GM19035 (cell line): ENCODE measurements around the gene ELMOD2.
"Not testable (repeated sequence)": the region's sequence is repeated elsewhere in the genome, so short reads cannot be mapped to it uniquely, and the experiment has no call there.

Source experiments
- ATAC-seq: cut with Tn5 transposase; IDR thresholded peaks from one replicate; pipeline ENCODE4 v1.9.1; 2021; ENCODE audit not compliant: unreplicated experiment

Gene ELMOD2, protein sequence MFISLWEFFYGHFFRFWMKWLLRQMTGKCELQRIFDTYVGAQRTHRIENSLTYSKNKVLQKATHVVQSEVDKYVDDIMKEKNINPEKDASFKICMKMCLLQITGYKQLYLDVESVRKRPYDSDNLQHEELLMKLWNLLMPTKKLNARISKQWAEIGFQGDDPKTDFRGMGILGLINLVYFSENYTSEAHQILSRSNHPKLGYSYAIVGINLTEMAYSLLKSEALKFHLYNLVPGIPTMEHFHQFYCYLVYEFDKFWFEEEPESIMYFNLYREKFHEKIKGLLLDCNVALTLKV

DNA sequence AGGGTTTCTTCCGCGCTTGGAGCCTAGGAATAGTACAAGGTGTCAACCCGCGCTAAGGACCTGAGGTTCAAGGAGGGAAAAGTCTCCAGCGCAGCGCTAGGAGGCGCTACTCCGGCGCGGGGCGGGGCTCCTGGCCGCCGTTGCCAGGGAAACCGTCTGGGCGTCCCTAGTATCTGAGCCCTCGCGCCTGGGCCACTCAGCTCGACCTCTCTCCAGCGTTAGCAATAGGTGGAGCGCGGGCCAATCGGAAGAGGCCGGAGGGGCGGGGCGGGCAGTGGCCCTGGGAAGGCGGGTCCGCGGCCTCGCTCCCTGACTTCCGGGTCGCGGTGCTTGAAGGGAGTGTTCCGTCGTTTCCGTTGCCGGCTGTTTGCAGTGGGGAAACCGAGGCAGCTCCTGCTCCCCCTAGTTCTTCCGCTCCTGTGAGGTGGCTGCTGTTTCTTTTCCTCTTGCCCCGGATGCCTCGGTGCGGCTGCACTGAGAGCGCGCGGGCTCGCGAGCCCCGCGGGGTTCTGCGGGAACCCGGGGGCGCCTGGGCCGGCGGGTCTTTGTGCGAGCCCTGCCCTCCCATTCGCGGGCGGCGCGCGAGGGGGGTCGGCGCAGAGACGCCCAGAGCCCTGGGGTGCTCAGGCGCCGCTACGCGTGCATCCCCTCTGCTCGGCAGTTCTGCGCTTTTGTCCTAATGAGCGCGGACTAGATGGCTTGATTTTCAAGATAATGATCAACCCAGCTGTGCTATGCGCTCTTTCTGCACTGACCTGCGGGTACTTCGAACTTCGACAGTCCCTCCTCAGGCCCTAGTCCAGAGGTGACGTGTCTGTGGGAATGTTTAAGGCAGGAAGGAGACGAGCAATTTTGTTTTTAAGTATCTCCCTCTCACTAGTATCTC, at the start of gene ELMOD2:
TSS of gene ELMOD2 (plus strand) at position 312 of the 886 bp plus-strand sequence. CDS start 1,261 bp downstream, outside the sequence.
- ATAC-seq, result peak; percentile 100

DNA sequence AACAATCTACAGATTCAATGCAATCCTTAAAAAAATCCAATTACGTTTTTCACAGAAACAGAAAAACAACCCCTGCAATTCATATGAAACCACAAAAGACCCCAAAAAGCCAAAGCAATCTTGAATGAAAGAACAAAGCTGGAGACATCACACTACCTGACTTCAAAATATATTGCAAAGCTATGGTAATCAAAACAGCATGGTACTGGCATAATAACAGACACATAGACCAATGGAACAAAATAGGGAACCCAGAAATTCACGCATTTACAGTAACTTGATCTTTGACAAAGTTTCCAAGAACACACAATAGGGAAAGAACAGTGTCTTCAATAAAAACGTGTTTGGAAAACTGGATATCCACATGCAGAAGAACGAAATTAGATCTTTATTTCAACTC, 40.5 kb upstream of the ELMOD2 start:
- no peak for ATAC-seq

DNA sequence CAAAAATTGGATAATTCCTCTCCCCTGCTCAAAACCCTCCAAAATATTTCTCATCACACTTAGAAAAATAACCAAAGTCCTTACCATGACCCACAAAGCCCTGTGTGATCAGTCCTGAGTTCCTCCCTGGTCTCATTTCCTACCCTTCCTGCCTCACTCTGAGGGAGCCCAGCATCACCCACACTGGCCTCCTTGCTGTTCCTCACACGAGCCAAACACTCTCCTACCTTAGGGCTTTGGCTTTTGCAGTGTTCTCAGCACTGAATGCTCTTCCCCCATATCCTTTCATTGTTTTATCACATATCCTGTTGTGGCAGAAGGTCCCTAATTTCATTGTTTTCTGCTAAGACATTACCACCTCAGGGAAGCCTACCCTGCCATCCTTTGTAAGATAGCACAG, 38.0 kb upstream of the ELMOD2 start:
- no peak for ATAC-seq

DNA sequence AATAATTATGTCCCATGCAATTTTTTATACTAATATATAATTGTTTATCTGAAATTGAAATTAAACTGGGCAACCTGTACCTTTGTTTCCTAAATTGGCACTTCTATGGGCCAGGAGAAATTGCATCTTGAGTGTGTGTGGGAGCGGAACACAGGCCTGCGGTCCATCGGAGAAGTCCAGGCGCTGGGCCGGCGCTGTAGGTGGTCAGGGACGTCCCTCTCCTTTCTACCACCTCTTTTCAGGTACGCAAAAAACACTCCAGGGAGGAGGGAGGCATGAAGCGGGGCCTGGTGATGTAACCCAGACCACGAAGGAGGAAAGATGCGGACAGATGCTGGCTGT, 26.6 kb upstream of the ELMOD2 start:
- ATAC-seq, result no peak

DNA sequence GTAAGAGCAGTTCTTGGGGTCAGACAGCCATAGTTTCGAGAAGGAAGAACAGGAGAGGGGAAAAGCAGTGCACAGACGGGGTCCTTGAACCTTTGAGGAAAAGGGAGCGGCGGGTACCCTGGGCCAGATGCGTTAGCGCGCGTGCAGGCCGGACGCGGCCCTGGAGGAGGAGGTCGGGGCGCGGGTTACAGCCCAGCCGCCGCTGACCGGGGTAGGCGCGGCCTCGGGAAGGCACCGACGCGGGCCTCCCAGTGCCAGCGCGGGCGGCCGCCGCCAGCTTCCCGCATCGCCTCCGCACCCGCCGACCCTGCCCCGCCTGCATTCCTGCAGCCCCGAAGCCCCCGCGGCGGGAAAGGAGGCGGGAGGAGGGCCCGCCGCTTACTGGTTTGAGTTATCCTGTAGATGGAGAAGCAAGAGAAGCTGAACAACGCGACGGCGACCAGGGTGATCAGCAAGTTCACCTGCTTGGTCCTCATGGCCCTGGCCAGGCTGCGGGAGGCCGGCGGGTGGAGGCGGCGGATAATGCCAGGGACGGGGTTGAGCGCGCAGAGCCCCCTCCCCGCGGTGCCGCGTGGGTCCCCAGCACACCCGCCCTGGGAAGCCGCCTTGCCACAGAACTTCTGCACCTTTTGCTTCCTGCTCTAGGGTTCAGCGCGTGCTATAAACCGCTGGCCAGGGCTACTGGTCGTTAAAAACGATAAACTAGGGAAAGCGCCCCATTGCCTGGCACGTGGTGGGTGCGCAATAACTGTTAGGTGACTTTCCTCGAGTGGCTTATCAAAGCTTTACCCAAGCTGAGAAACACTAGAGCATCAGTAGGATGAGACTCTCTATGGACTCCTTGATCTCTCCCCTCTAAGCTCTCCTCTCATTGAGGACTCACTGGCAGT, 26.0 kb upstream of the ELMOD2 start, which contains the start of gene MGAT4D:
TSS of gene MGAT4D (minus strand) at position 547 of the 890 bp plus-strand sequence. CDS start at position 476, 71 bp downstream.
- ATAC-seq, result no peak

DNA sequence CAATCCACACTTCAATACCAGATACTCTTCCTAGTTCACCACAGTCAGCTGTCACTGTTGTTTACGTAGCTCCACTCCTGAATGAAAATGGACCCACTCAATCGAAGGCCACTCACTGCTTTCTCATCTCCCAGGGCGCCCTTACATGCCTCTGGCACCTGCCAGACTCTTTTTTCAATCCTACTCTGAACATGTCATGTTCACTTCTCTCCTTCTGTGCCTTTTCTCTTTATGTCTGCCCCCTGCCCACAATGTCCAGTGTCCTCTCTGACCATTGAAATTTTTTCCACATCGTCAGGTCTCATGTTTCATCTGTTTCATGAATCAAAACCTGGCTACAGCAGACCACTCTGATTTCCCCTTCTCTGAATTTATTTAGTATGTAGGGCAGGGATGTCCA, 24.6 kb upstream of the ELMOD2 start:
- no peak for ATAC-seq

DNA sequence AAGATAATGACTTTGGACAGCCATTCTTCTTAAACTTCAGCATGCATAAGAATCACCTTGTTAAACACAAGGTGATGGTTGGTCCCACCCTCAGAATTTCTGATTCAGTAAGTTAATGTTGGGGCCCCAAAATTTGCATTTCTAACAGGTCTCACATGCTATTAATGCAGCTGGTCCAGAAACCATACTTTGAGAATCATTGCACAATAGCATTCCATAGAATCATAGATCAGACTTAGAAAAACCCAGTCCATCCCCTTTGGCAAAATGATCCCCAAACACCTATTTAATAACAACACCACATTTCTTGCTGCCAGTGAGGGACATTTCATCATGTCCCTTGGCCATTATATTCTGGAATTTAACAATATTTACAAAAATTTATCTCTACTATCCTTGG, 19.7 kb upstream of the ELMOD2 start:
- ATAC-seq, result no peak

DNA sequence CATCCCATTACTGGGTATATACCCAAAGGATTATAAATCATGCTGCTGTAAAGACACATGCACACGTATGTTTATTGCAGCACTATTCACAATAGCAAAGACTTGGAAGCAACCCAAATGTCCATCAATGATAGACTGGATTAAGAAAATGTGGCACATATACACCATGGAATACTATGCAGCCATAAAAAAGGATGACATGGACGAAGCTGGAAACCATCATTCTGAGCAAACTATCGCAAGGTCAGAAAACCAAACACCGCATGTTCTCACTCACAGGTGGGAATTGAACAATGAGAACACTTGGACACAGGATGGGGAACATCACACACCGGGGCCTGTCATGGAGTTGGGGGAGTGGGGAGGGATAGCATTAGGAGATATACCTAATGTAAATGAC, 10.2 kb upstream of the ELMOD2 start:
- ATAC-seq, result not testable (repeated sequence)

DNA sequence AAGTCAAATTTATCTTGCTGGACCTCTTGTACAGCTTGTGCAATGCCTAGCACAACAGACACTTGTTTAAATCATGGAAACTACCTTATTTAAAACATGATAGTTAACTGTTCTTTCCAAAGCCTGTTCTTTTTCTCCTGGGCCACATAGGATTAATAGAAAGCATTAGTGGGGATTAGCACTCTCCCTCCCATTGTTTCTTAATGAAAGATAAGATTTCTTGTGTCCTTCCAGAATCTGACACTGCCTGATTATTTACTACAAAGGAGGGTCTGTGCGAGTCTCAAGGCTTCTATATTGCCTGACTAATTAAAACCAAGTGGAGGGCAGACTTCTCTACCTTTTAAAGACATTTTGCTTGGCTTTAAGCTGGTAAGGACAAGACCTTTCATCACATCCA, 8.5 kb upstream of the ELMOD2 start:
- ATAC-seq, result no peak

DNA sequence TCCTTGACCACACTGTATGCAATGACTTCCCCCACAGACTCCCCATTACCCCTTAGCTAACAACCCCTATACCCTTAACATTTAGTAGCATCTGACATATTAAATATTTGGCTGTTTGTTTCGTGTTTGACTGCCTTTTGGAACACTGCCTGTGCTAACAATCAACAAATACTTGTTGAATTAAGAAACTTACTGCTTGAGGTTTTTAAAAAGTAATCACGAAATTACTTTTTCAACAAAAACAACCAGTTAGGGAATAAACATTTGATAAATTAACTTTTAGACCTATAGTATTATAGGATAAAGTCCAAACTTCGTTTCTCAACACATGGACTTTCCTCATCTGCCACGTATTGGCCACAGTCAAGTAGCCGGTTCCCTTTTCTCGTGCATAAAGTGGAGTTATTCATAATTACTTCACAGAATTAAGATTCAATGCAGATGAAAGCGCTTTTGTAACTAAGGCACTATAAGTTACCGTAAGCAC, 555 bp upstream of the ELMOD2 start:
- peak; percentile 20 for ATAC-seq

DNA sequence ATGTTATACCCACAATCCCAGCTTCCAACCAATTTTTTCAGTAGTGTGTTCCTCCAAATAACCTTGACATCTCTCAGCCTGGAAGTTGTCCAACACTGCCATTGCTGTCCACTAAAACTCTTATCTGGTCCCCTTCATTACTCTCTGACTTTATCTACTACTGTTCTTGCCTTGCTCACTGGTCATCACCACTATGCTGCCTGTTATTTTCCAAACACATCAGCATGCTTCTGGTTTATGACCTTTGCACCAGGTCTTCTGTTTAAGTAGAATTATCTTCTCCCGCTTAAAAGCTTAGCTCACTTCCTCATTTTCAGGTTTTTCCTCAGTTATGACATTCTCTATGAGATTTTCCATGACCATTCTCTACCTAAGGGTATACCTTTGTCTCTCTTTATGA, 5.5 kb downstream of the ELMOD2 start:
- no peak for ATAC-seq

DNA sequence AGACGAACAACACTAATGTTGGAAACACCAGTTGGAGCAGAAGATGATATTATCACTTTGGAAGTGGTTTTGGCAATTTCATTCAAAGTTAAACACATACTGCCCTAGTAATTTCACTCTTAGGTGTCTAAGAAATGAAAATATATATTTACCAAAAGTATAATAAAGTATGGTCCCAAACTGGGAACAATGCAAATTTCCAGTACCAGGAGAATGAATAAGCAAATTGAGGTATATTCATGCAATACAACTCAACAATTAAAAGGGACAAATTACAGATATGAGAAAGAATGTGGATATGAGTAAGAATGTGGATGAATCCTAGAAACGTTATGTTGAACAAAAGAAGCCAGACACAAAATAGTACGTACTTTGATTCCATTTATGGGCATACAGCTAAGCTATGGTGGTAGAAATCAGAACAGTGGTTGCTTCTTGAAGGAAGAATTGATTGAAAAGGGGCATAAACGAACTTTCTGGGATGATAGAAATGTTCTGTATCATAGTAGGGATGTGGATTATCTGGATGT, 10.0 kb downstream of the ELMOD2 start:
- ATAC-seq, result no peak

DNA sequence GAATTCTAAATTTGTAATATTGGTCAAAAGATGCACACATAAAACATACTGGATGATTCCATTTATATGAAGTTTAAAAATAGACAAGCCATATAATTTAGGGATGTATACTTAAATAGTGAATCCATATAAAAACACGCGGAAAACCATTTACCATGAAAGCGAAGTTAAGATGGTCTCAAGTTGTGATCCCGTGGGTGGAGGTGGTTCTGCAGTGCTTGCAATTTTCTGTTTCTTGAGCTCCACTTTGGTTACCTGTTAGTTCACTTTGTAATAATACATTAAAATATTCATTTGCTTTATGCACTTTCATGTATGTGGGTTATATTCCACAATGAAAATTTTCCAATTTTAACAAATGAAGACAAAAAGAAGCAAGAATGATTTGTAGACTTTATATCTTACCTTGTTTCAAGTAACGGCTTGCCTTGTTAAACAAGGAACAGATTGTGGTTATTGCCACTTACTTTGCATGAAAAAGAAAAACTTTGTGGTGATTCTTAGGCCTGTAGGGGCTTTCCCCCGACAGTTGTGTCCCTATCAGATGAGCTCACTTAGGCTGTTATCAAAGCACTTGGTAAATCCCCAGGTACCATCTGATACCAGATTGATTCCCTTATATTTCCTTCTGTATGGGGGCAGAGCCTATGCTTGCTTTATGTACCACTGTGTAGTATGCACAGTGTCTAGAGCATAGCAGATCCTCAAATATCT, 32.6 kb downstream of the ELMOD2 start:
- ATAC-seq, result peak; percentile 100

DNA sequence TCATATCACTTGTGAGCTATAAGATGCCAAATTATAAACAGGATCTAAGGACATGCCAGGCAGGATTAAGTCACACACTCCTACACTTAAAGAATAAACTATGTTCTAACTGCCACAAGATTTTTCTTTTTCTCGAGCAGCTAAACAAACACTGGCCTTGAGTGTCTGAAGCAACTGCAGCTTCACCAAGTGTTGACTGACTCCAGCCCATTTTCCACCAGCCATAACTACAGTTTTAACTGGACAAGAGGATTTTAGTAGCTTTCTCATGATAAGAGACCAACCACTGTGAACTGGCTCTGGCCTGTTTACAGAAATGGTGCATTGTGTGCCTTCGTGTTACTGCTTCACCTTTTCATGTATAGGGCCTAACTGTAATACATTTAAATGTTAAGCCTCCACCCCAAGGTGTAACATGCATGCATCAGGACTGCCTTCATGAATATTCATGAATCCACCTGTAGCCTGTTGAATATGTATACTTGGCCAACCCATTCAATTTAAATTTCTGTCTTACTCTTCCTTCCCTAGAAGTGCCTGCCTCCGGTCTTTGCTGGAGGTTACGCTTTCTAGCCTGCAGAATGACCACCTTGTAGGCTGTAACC, 34.0 kb downstream of the ELMOD2 start:
- ATAC-seq, result no peak

DNA sequence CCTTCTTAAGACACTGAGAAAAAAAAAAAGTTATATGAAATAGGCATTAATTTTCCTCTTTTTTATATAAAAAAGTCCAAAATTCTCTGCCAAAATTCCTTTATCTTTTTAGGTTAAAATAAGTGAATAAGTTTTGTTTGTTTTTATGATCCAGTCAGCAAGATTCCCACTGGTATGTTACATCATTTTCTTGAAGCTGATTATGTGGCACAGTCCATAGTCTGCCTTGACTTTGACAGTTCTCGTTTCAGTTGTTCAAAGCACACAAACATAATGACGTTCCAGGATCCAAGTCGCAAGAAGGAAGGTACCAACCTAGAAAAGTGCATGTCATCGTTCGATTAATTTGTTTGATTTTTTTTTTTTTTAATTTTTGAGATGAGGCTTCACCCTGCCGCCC, 35.7 kb downstream of the ELMOD2 start:
- ATAC-seq, result no peak

DNA sequence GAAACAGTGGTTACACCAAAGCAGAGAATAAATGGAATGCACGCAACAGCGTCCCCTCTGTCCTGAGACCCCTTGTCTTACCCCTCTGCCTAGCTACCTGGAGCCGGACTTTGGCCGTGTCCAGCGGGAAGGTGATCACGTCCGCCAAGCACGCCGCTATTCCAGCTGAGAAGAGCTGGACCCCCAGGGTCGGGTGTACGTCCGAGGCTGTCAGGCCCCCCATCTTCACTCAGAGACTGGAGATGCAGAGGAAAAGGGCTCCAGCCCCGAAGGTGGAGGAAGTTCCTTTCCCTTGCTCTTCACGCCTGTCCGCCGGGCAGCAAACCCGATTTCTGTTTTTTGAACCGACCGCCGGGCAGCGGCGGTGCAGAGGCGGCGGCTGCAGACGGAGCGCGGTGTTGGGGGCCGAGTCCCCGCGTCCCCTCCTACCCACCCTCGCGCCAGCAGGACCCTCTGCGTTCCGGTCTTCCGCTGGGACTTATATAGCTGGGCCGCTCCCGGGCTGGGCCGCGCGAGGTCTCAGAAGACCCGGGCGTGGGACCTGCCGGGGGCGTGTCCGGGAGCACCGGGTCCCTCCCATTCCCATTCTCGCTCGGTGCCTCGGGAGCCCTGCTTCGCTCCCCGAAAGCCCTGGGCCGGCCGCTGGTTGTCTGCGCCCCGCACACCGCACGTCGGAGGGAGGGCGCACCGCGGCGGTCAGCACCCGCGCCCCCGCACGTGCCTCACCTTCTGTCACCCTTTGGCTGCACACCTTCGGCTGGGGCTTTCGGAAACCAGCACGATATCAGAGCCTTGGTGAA, 44.7 kb downstream of the ELMOD2 start, which contains the start of gene UCP1:
TSS of gene UCP1 (minus strand) at position 455 of the 800 bp plus-strand sequence. CDS start at position 223, 232 bp downstream.
- ATAC-seq, result no peak

DNA sequence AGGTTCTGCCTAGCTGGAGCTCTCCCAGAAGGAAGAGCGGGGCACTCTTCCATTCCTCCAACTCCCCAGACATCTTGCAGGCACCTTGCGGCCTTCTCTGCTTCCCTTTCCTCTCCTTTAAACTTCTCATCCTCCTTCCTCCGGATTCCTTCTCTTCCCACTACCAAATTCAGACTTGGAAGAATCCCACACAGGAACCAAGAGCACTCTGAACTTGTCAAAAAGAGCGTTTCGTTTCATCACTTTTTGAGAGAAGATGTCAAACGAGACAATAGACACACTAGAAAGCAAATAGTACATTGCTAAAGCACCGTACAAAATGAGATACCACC, 45.3 kb downstream of the ELMOD2 start:
- no peak for ATAC-seq

DNA sequence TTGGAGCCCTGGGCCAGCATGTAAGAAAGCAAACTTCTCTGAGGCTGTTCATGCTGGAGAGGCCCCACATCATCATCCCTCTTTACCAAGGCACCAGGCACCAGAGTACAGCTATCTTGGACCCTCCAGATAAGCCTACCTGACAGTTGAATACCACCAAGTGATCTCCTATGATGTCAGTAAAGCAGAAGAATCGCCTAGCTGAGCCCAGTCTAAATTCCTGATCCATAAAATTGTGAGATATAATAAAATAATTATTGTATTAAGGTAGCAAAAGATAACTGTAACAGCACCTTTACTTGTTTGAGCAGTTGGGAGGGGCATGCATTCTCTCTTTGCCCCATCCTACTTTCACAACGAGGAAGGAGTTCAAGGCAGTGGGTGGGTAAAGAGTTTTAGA, 47.7 kb downstream of the ELMOD2 start:
- ATAC-seq, result no peak

DNA sequence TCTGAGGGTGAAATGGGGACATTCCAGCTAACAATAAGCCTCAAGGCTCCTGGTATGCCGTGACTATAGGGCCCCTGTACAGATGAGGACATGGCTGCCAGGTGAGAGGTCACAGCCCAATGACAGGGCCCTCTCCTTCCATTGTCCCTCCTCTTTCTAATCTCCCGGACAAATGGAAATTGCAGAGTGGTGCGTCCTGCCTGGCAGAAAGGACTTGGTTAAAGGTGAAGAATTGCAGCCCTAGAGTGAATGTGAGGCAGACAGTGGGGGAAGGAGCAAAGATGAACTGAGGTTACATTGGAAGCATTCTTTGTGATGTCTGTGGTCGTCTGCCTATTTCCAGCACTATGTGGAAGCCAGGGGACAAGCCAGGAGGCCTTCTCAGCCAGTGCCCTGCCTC, 51.5 kb downstream of the ELMOD2 start:
- ATAC-seq, result no peak
